Activated naive CD4-positive, alpha-beta T cell treated with anti-CD3 and anti-CD28 coated beads, Interleukin-2, amount 50 U/mL, for 24 hours (primary cell): ENCODE data around the gene NR1H4.

Source experiments
- H3K27ac Mint-ChIP-seq: one replicate; pipeline ENCODE4 v1.8.0; 2021; ENCODE audit warnings: mild to moderate bottlenecking, mixed read lengths
- H3K27me3 Mint-ChIP-seq: one replicate; pipeline ENCODE4 v1.8.0; 2021; ENCODE audit warnings: mixed read lengths
- H3K36me3 Mint-ChIP-seq: one replicate; pipeline ENCODE4 v1.8.0; 2021; ENCODE audit warnings: mixed read lengths
- H3K4me1 Mint-ChIP-seq: one replicate; pipeline ENCODE4 v1.8.0; 2021; ENCODE audit warnings: mixed read lengths
- H3K4me3 Mint-ChIP-seq: one replicate; pipeline ENCODE4 v1.8.0; 2021; ENCODE audit warnings: mild to moderate bottlenecking, mixed read lengths
- H3K9me3 Mint-ChIP-seq: one replicate; pipeline ENCODE4 v1.8.0; 2021; ENCODE audit warnings: mixed read lengths

NR1H4 gene

DNA sequence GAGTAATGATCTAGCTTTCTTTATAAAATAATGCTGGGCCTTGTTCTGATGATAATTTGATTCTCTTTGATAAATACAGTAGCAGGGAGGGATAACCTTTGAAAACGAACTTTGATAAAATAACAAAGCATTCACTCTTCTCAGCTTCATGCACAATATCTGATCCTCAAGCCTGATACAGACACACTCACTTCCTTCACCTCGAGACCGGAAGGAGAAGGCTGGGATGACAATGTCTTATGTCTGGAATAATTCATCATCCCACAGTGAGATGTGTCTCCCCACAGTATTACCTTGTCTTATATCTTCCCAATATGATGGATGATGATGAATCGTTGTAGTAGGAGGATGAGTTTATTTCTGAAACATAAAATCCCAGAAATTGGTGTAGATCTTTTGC, 15.5 kb upstream of the NR1H4 start:
- Mint-ChIP-seq H3K27me3 (no peaks in the 10 kb centered on the region), H3K36me3 (no peaks in the 10 kb centered on the region), H3K4me1 (no peaks in the 10 kb centered on the region), H3K9me3 (no peaks in the 10 kb centered on the region), H3K4me3 (no peak overlapping the region), H3K27ac (no peak overlapping the region)

GRCh38 chr12:100460702-100461101, 13.0 kb upstream of the NR1H4 start:
- Mint-ChIP-seq H3K27me3 (no peaks in the 10 kb centered on the region), H3K36me3 (no peaks in the 10 kb centered on the region), H3K9me3 (no peaks in the 10 kb centered on the region), H3K27ac (no peak overlapping the region), H3K4me3 (no peak overlapping the region), H3K4me1 (no peaks in the 10 kb centered on the region)

DNA sequence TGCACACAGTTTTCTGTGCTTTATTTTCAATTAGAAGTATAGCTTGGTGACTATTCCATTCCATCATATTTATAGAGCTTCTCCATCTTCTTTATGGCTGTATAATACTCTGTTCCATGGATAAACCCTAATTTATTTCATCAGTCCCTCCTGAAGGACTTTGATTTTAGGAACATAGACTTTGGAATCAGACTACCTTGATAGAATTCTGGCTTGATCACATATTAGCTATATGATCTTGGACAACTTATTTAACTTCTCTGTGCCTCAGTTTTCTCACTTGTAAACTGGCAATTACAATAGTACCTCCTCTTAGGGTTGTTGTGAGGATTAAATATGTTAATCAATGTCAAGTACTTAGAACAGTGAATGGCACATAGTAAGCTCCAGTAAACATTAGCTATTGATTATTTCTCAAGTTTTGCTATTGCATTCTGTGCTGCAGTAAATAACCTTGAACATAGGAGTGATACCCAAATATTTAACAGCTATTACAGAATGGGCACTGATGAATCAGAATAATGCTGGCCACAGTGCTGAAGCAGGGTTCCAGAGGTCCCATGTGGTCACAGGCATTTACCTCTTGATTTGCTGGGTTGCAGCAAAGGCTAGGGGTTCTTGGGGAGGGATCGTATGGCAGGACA, 12.2 kb upstream of the NR1H4 start:
- Mint-ChIP-seq H3K9me3 (no peaks in the 10 kb centered on the region), H3K4me3 (no peak overlapping the region), H3K36me3 (no peaks in the 10 kb centered on the region), H3K4me1 (no peaks in the 10 kb centered on the region), H3K27ac (no peak overlapping the region), H3K27me3 (no peaks in the 10 kb centered on the region)

DNA sequence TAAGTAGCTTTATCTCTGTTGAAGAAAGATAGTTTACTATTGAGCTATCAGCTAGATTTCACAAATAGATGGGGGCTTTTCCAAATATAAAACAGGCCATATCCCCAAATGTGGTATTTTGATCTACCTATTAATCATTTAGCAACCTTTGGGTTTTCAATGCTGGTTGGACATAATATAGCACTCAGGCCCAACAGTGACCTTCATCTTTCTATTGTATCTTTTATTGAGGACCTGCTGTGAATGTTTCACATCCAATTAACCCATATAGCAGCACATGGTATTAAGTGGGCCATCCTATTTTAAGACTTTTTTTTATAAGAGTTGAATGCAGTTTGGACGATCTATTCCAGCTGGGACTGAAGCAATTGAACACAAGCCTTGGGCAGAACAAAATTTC, 10.0 kb upstream of the NR1H4 start:
- no peaks in the 10 kb centered on the region for H3K4me1 Mint-ChIP-seq
- H3K36me3 Mint-ChIP-seq = no peaks in the 10 kb centered on the region
- no peak overlapping the region for H3K27ac Mint-ChIP-seq
- H3K9me3 Mint-ChIP-seq = no peaks in the 10 kb centered on the region
- H3K4me3 Mint-ChIP-seq = no peak overlapping the region
- no peaks in the 10 kb centered on the region for H3K27me3 Mint-ChIP-seq

DNA sequence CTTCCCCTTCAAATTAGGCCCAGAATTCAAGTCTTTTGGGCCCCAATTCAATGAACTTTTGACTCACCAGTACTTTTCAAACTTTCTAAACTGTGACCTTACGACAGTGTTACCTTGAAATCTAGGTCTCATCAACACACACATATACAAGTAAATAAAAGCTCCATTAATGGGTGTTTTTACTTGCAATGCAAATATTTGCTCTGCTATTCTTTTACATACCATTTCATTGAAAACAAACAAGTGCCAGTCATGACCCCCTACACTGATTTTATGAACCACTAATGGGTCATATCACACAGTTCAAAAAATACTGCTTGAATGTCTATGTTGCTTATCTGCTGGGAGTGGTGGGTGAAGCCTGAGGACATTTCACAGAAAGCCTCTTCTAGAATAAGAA, 9.1 kb upstream of the NR1H4 start:
- Mint-ChIP-seq H3K27ac (no peak overlapping the region), H3K9me3 (no peaks in the 10 kb centered on the region), H3K27me3 (no peaks in the 10 kb centered on the region), H3K4me3 (no peak overlapping the region), H3K4me1 (no peaks in the 10 kb centered on the region), H3K36me3 (no peaks in the 10 kb centered on the region)

DNA sequence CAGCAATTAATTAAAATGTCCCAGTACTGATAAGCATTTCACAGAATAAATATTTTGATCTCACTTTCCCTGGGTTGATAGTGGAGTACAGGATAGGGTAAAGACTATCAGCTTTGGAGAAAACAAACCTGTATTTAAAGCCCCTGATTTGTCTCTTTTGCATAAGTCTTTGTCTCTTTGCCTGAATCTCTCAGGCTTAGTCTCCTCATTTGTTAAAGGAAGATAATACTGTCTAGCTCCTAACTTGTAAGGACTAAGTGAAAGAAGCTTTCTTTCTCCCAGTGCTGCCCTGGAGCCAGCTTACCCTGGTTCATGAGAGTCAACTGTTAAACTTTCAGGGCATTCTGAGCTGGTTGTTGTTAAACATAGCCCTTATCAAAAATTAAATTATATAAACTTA, 5.5 kb upstream of the NR1H4 start:
- Mint-ChIP-seq H3K4me3 (no peak overlapping the region), H3K36me3 (no peaks in the 10 kb centered on the region), H3K4me1 (no peaks in the 10 kb centered on the region), H3K27me3 (peaks cover 6% of the 10 kb centered on the region), H3K9me3 (no peaks in the 10 kb centered on the region), H3K27ac (no peak overlapping the region)

DNA sequence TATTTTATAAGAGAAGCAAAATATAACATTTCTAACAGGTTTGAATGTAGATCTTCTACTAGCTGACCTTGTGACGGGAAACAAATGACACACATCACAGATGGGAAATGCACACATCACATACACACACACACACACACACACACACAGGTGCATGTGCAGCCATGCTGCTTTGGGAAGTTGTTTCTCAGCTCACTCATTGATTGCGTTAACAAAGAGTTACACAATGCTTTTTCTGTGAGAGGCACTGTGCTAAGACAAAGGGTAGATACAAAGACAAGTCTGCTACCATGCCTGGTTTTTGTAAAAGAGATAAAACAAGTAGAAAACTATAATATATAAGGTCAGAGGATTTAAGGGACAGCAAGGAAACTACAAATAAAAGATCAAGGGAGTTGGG, 1.3 kb upstream of the NR1H4 start:
- H3K4me3 Mint-ChIP-seq = no peak overlapping the region
- no peaks in the 10 kb centered on the region for H3K4me1 Mint-ChIP-seq
- no peak overlapping the region for H3K27ac Mint-ChIP-seq
- peaks cover 6% of the 10 kb centered on the region for H3K27me3 Mint-ChIP-seq
- no peaks in the 10 kb centered on the region for H3K9me3 Mint-ChIP-seq
- no peaks in the 10 kb centered on the region for H3K36me3 Mint-ChIP-seq

DNA sequence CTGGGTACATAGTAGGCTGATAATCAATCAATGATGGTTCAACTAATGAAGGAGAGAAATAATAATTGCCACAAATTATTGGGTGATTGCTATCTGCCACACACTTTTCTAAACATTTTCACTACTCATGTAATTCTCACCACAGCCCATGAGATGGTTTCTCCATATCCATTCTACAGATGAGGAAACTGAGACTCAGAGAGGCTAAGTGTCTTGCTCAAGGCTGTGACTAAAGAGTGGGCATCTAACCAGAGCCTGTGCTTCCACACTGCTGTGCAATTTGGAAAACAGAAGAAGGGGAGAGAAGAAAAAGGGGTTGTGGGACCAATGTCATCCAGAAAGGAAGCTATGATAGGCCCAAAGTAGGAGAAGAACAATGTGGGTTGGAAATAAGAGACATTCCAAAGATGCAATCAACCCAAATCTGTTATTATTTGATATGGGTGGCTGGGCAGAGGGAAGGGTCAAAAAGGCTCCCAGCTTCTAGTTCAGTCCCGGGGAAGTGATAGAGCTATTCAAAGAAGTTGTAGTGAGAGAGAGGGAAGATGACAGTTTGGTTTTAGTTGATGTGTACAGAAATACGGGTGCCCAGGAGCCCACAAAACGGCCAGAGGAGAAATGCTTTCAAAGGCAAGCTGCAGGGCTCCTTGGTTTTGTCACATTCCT, 483 bp upstream of the NR1H4 start:
- H3K4me3 Mint-ChIP-seq = no peak overlapping the region
- no peaks in the 10 kb centered on the region for H3K9me3 Mint-ChIP-seq
- H3K27ac Mint-ChIP-seq = no peak overlapping the region
- H3K36me3 Mint-ChIP-seq = no peaks in the 10 kb centered on the region
- H3K4me1 Mint-ChIP-seq = no peaks in the 10 kb centered on the region
- H3K27me3 Mint-ChIP-seq = peaks cover 6% of the 10 kb centered on the region

- Mint-ChIP-seq H3K27ac (no peak overlapping the region), H3K9me3 (no peaks in the 10 kb centered on the region), H3K4me3 (no peak overlapping the region), H3K36me3 (no peaks in the 10 kb centered on the region), H3K27me3 (peaks cover 9% of the 10 kb centered on the region), H3K4me1 (no peaks in the 10 kb centered on the region)
Measured at GRCh38 chr12:100474617-100475016, 951 bp downstream of the NR1H4 start.

- Mint-ChIP-seq H3K9me3 (no peaks in the 10 kb centered on the region), H3K36me3 (no peaks in the 10 kb centered on the region), H3K27ac (no peak overlapping the region), H3K4me3 (no peak overlapping the region), H3K27me3 (peaks cover 4% of the 10 kb centered on the region), H3K4me1 (no peaks in the 10 kb centered on the region)
Measured at GRCh38 chr12:100476013-100476751, 2.5 kb downstream of the NR1H4 start.

DNA sequence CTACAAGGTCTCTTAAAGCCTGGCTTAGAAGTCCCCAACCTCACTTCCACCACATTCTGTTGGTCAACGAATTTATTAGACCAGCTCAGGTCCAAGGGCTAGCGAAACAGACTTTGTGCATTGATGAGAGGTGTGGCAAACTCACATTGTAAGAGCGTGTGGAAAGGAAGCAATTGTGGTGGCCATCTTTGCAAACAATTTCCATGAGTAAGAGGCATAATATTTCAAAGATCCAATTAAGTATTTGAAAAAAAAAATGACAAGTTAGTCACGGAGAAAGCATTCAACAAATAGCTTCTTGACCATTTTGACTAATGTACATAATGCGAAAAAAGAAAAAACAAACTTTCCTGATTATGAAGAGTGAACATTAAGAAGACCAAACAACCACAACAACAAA, 7.4 kb downstream of the NR1H4 start:
- Mint-ChIP-seq H3K36me3 (no peaks in the 10 kb centered on the region), H3K4me1 (no peaks in the 10 kb centered on the region), H3K4me3 (no peak overlapping the region)

GRCh38 chr12:100484183-100484886, 10.7 kb downstream of the NR1H4 start:
- no peak overlapping the region for H3K27ac Mint-ChIP-seq
- no peaks in the 10 kb centered on the region for H3K36me3 Mint-ChIP-seq
- H3K27me3 Mint-ChIP-seq = peaks cover 5% of the 10 kb centered on the region
- H3K4me3 Mint-ChIP-seq = no peak overlapping the region
- no peaks in the 10 kb centered on the region for H3K9me3 Mint-ChIP-seq
- H3K4me1 Mint-ChIP-seq = no peaks in the 10 kb centered on the region

More for the DNA sequence above, 7.4 kb downstream of the NR1H4 start:
- Mint-ChIP-seq H3K27me3 (peaks cover 4% of the 10 kb centered on the region), H3K27ac (no peak overlapping the region), H3K9me3 (no peaks in the 10 kb centered on the region)

DNA sequence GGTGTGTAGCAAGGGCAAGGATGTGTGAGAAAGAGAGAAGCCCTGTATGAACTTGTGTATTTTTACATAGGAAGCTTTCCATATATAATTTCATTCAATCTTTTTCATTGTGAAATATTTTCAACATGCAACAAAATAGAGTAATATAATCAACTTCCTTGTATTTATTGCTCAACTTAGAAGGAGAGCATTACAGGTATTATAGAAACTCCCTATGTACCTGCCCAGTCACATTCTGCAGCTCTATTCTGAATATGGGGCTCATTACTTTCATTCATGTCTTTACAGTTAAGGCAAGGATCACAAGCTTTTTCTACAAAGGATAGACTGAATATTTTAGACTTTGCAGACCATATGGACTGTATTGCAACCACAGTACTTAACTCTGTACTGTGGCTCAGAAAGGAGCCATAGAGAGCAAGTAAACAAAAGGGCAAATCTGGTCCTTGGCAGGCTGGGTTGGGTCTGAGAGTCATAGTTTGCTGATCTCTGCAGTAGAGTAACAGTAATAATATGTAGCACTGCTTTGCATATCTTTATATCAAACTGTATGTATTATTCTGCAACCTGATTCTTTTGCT, 11.3 kb downstream of the NR1H4 start:
- Mint-ChIP-seq H3K4me1 (no peaks in the 10 kb centered on the region), H3K4me3 (no peak overlapping the region), H3K27ac (no peak overlapping the region), H3K9me3 (no peaks in the 10 kb centered on the region), H3K27me3 (peaks cover 3% of the 10 kb centered on the region), H3K36me3 (no peaks in the 10 kb centered on the region)

GRCh38 chr12:100485983-100486382, 12.3 kb downstream of the NR1H4 start:
- Mint-ChIP-seq H3K36me3 (no peaks in the 10 kb centered on the region), H3K27ac (no peak overlapping the region), H3K4me3 (no peak overlapping the region), H3K9me3 (no peaks in the 10 kb centered on the region), H3K27me3 (peaks cover 3% of the 10 kb centered on the region), H3K4me1 (no peaks in the 10 kb centered on the region)

GRCh38 chr12:100489251-100489820, 15.7 kb downstream of the NR1H4 start:
- H3K9me3 Mint-ChIP-seq = no peaks in the 10 kb centered on the region
- peaks cover 3% of the 10 kb centered on the region for H3K27me3 Mint-ChIP-seq
- no peaks in the 10 kb centered on the region for H3K4me1 Mint-ChIP-seq
- no peaks in the 10 kb centered on the region for H3K36me3 Mint-ChIP-seq
- no peak overlapping the region for H3K27ac Mint-ChIP-seq
- no peak overlapping the region for H3K4me3 Mint-ChIP-seq
